LNCAP (cell line): Measurements from ENCODE around the gene CBX6.

Experiments
- CTCF ChIP-seq: fragments of 450-650 bp; IDR thresholded peaks from 2 replicates; pipeline ENCODE4 v1.5.1; 2017; ENCODE audit warnings: mild to moderate bottlenecking

CBX6 gene

GRCh38 chr22:38862375-38863329 is 9.4 kb downstream of the CBX6 start:
- no peak for TF ChIP-seq CTCF

- TF ChIP-seq CTCF: no peak
Measured at GRCh38 chr22:38861927-38862326, 10.1 kb downstream of the CBX6 start.

- TF ChIP-seq CTCF: no peak
Measured at GRCh38 chr22:38861170-38861876, 10.7 kb downstream of the CBX6 start.

- TF ChIP-seq CTCF: no peak
Measured at GRCh38 chr22:38860283-38861169, 11.5 kb downstream of the CBX6 start.

GRCh38 chr22:38859581-38860282 is 12.3 kb downstream of the CBX6 start:
- TF ChIP-seq CTCF: no peak

GRCh38 chr22:38858492-38858891 is 13.5 kb downstream of the CBX6 start:
- TF ChIP-seq CTCF: no peak
